Skeletal muscle satellite cell (primary cell): ENCODE results near the gene ANO7. TPM values are rescaled to one million over a fixed set of nuclear protein-coding genes. Genes with fewer than 3 reads are reported as not detected.
A peak's percentile ranks its signal among the peaks of the same experiment; 100 is the strongest.

Experiments
- H3K27me3 ChIP-seq: 2 replicates; pipeline ENCODE4 v1.7.0; 2013; ENCODE audit warnings: low read length; ENCODE audit not compliant: control insufficient read depth, insufficient read depth
- H3K36me3 ChIP-seq: 2 replicates; pipeline ENCODE4 v1.7.0; 2013; ENCODE audit warnings: mild to moderate bottlenecking, control low read depth, low read length; ENCODE audit not compliant: insufficient read depth
- H3K4me1 ChIP-seq: 2 replicates; pipeline ENCODE4 v1.7.0; 2013; ENCODE audit warnings: low read length; ENCODE audit not compliant: control insufficient read depth, insufficient read depth
- H3K4me2 ChIP-seq: 2 replicates; pipeline ENCODE4 v1.7.0; 2013; ENCODE audit warnings: mild to moderate bottlenecking, low read length
- H3K4me3 ChIP-seq: 2 replicates; pipeline ENCODE4 v1.7.0; 2013; ENCODE audit warnings: low read length
- H3K9ac ChIP-seq: 2 replicates; pipeline ENCODE4 v1.7.0; 2013; ENCODE audit warnings: mild to moderate bottlenecking, low read depth, low read length, moderate library complexity
- H3K9me3 ChIP-seq: replicated peaks from 2 replicates; pipeline ENCODE4 v1.7.0; 2013; ENCODE audit warnings: mild to moderate bottlenecking, control low read depth, low read length
- total RNA-seq: library from RNA; depleted of rRNA; stranded (reverse); fragments of >200 nt; gene quantifications from 2 replicates; pipeline ENCODE4 v1.2.3, GENCODE V29; 2012; rRNA removed

Gene ANO7, protein sequence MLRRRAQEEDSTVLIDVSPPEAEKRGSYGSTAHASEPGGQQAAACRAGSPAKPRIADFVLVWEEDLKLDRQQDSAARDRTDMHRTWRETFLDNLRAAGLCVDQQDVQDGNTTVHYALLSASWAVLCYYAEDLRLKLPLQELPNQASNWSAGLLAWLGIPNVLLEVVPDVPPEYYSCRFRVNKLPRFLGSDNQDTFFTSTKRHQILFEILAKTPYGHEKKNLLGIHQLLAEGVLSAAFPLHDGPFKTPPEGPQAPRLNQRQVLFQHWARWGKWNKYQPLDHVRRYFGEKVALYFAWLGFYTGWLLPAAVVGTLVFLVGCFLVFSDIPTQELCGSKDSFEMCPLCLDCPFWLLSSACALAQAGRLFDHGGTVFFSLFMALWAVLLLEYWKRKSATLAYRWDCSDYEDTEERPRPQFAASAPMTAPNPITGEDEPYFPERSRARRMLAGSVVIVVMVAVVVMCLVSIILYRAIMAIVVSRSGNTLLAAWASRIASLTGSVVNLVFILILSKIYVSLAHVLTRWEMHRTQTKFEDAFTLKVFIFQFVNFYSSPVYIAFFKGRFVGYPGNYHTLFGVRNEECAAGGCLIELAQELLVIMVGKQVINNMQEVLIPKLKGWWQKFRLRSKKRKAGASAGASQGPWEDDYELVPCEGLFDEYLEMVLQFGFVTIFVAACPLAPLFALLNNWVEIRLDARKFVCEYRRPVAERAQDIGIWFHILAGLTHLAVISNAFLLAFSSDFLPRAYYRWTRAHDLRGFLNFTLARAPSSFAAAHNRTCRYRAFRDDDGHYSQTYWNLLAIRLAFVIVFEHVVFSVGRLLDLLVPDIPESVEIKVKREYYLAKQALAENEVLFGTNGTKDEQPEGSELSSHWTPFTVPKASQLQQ
- total RNA-seq = 2.0 and 3.1 TPM in 2 replicates

DNA sequence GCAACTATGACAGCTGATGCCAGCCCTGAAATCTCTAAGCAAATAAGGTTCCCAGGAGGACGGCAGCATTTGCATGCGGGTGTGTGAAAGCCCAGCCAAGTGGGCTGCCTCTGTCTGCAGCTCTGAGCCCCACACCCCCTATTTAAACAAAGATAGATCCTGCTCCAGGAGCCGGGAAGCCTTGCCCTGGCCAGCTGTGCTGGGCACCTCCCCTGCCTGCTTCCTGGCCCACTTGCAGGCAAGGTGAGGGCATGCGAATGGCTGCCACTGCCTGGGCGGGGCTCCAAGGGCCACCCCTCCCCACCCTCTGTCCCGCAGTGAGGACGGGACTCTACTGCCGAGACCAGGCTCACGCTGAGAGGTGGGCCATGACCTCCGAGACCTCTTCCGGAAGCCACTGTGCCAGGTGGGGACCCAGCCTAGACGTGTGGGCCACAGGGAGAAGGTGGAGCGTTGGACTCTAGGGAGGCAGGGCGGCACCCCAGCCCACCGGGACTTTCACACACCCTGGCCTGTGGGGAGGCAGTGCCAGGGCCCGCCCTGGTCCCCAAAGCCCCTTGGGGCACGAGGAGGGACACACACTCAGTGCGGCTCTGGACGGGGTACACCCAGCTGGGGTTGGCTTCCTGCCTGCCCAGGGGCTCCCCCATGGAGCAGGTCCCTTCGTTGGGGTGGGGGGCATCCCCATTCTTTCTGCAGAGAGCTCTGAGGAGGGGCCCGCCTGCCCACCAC is at the start of gene ANO7:
Gene ANO7 (plus strand): TSS at position 317 of the 732 bp plus-strand sequence. CDS start 1,387 bp downstream, outside the sequence.
- Histone ChIP-seq H3K4me2 (no peak within 1 kb of the TSS), H3K27me3 (peaks cover 4% of the 10 kb centered on the region), H3K36me3 (no peaks in the 10 kb centered on the region), H3K4me3 (no peak within 1 kb of the TSS), H3K9ac (no peak within 1 kb of the TSS), H3K9me3 (no peaks in the 10 kb centered on the region), H3K4me1 (no peaks in the 10 kb centered on the region)

GRCh38 chr2:241139531-241140444 is 48.7 kb upstream of the ANO7 start:
- Histone ChIP-seq H3K36me3 (peaks cover 3% of the 10 kb centered on the region), H3K9ac (no peak overlapping the region), H3K4me3 (no peak overlapping the region), H3K4me2 (no peak overlapping the region), H3K9me3 (no peaks in the 10 kb centered on the region), H3K4me1 (no peaks in the 10 kb centered on the region), H3K27me3 (no peaks in the 10 kb centered on the region)

- Histone ChIP-seq H3K4me3 (no peak overlapping the region), H3K36me3 (peaks cover 3% of the 10 kb centered on the region), H3K27me3 (no peaks in the 10 kb centered on the region), H3K4me2 (no peak overlapping the region), H3K4me1 (no peaks in the 10 kb centered on the region), H3K9ac (no peak overlapping the region), H3K9me3 (no peaks in the 10 kb centered on the region)
These were observed 48.0 kb upstream of the ANO7 start for GRCh38 chr2:241140445-241140840.

GRCh38 chr2:241141214-241141770 is 47.2 kb upstream of the ANO7 start:
- Histone ChIP-seq H3K9me3 (no peaks in the 10 kb centered on the region), H3K36me3 (peaks cover 3% of the 10 kb centered on the region), H3K4me2 (no peak overlapping the region), H3K4me1 (no peaks in the 10 kb centered on the region), H3K9ac (no peak overlapping the region), H3K27me3 (no peaks in the 10 kb centered on the region), H3K4me3 (no peak overlapping the region)

DNA sequence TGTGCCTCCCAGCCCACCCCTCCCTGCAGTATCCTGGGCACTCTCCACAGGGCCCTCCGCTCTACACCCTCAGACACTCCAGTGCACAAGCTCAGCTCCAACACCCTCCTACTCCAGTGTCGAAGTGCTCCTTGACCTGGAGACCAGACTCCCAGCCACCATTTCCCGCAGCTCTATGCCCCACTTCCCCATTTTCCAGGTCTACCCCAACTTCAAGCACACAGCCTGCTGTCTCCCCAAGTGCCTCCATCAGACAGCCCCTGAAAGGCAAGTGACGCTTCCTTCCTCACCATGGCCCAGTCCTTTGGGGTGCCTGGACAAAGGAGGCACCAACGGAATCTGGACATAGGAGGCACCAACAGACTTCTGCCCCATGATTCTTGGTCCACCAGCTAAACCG is 46.4 kb upstream of the ANO7 start:
- no peak overlapping the region for H3K9ac ChIP-seq
- no peak overlapping the region for H3K4me3 ChIP-seq
- no peak overlapping the region for H3K4me2 ChIP-seq
- peaks cover 3% of the 10 kb centered on the region for H3K36me3 ChIP-seq
- H3K27me3 ChIP-seq = no peaks in the 10 kb centered on the region
- no peaks in the 10 kb centered on the region for H3K4me1 ChIP-seq
- H3K9me3 ChIP-seq = no peaks in the 10 kb centered on the region

GRCh38 chr2:241142593-241142992 is 45.9 kb upstream of the ANO7 start:
- Histone ChIP-seq H3K4me1 (no peaks in the 10 kb centered on the region), H3K27me3 (no peaks in the 10 kb centered on the region), H3K4me3 (no peak overlapping the region), H3K9me3 (no peaks in the 10 kb centered on the region), H3K9ac (no peak overlapping the region), H3K36me3 (peaks cover 3% of the 10 kb centered on the region), H3K4me2 (no peak overlapping the region)

DNA sequence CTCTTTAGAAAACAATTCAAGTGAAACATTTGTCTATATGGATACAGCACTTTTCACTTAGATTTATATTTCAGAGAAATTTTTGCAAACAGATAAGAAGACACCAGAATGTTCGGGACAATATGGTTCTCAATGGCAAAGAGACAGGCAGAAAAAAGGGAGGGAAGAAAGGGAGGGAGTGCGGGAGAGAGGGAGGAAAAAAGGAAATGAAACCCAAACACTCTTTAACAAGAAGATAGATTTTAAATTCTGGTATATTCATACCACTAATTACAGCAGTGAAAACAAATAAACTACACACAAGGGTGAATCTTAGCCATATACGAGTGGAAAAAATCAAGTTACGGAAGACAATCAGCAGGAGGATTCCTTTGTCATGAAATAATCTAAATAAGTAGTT is 42.2 kb upstream of the ANO7 start:
- no peaks in the 10 kb centered on the region for H3K36me3 ChIP-seq
- H3K9me3 ChIP-seq = no peaks in the 10 kb centered on the region
- H3K4me1 ChIP-seq = peaks cover 10% of the 10 kb centered on the region
- no peak overlapping the region for H3K4me3 ChIP-seq
- H3K27me3 ChIP-seq = no peaks in the 10 kb centered on the region
- H3K9ac ChIP-seq = no peak overlapping the region
- H3K4me2 ChIP-seq = no peak overlapping the region

GRCh38 chr2:241147336-241147735 is 41.1 kb upstream of the ANO7 start:
- H3K4me1 ChIP-seq = peaks cover 21% of the 10 kb centered on the region
- H3K27me3 ChIP-seq = no peaks in the 10 kb centered on the region

GRCh38 chr2:241148239-241148638 is 40.2 kb upstream of the ANO7 start:
- Histone ChIP-seq H3K36me3 (no peaks in the 10 kb centered on the region), H3K4me1 (peaks cover 22% of the 10 kb centered on the region), H3K4me3 (no peak overlapping the region), H3K27me3 (no peaks in the 10 kb centered on the region), H3K9ac (peak overlapping the region; percentile 77), H3K4me2 (peak overlapping the region; percentile 95), H3K9me3 (no peaks in the 10 kb centered on the region)

More at GRCh38 chr2:241147336-241147735, 41.1 kb upstream of the ANO7 start:
- H3K4me3 ChIP-seq = no peak overlapping the region
- H3K36me3 ChIP-seq = no peaks in the 10 kb centered on the region
- H3K9ac ChIP-seq = no peak overlapping the region
- no peak overlapping the region for H3K4me2 ChIP-seq
- no peaks in the 10 kb centered on the region for H3K9me3 ChIP-seq

DNA sequence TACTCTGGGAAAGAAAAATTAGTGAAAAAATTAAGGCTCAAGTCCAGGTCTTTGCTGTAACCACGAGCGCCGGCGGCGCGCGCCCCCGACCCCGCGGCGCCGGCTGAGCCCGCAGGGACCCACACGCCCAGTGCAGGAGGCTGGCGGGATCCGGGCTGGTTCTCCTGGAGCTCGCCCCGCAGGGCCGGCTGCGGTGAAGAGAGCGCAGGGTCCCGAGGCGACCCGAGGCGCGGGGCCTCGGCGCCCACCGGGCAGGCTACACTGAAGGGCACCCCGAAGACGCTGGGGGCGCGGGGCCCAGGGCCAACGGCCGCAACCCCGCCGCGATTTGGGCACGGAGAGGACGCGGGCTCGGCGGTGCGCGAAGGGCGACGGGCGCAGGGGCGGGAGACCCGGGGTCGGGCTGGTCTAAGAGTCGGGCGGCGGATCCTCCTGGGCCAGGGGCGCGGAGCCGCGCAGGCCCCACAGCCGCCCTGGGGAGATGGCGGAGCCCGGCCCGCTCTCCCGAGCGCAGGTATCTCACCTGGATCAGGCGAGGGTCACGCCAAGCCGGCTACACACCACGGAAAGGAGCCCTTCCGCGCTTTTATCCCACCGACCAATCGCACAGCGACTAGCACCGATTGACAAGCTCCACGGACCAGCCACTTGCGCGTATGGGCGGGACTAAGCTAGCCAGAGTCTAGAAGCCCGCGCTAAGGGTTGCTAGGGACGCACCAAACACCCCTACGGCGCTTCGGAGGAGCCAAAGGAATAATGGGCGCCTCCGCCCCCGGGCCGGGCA is 39.4 kb upstream of the ANO7 start, which contains the start of gene PASK:
Gene PASK (minus strand): TSS at position 582 of the 784 bp plus-strand sequence. CDS start 6,440 bp downstream, outside the sequence.
- H3K27me3 ChIP-seq = no peaks in the 10 kb centered on the region
- peaks cover 28% of the 10 kb centered on the region for H3K4me1 ChIP-seq
- peaks cover 3% of the 10 kb centered on the region for H3K36me3 ChIP-seq
- H3K4me3 ChIP-seq = peak within 1 kb of the TSS; percentile 81
- peak within 1 kb of the TSS; percentile 84 for H3K9ac ChIP-seq
- peak within 1 kb of the TSS; percentile 95 for H3K4me2 ChIP-seq
- no peaks in the 10 kb centered on the region for H3K9me3 ChIP-seq
